ENCODE data around the gene NBPF1.
"Not testable (repeated sequence)": the region's sequence is repeated elsewhere in the genome, so short reads cannot be mapped to it uniquely, and the experiment has no call there.

NBPF1 gene

DNA sequence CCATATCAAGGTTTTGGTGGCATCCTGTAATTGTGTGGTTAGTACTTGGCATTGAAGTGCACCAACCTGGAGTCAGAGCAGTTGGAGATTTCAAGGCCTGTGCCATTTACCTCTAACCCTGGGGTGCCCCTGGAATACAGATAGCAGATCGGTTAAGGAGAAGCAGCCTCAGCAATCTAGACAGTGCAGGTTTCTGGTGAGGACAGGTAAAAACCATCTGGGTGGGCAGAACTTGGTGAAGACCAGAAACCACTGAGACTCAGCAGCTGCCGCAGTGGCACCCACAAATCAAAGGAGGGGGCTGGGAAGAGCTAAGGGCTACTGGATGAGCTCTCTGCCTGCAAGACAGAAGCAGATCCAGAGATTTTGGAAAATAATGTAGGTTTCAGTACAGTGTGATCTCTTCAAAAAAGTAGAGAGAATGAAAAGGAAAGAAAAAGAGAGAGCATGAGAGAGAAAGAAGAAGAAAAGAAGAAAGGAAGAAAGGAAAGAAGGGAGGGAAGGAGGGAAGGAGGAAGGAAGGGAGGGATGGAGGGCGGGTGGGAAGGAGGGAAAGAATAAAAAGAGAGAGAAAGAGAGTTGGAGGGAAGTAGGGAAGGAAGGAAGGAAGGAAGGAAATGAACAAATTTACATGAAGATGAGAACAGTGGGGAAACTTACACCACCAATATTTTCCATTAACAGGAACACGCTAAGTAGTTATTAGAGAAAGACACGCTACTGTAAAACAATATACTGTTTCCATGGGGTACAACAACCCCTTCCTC, 6.5 kb downstream of the NBPF1 start:
- DNase-seq (ENCODE audit: low spot score): not testable (repeated sequence)

DNA sequence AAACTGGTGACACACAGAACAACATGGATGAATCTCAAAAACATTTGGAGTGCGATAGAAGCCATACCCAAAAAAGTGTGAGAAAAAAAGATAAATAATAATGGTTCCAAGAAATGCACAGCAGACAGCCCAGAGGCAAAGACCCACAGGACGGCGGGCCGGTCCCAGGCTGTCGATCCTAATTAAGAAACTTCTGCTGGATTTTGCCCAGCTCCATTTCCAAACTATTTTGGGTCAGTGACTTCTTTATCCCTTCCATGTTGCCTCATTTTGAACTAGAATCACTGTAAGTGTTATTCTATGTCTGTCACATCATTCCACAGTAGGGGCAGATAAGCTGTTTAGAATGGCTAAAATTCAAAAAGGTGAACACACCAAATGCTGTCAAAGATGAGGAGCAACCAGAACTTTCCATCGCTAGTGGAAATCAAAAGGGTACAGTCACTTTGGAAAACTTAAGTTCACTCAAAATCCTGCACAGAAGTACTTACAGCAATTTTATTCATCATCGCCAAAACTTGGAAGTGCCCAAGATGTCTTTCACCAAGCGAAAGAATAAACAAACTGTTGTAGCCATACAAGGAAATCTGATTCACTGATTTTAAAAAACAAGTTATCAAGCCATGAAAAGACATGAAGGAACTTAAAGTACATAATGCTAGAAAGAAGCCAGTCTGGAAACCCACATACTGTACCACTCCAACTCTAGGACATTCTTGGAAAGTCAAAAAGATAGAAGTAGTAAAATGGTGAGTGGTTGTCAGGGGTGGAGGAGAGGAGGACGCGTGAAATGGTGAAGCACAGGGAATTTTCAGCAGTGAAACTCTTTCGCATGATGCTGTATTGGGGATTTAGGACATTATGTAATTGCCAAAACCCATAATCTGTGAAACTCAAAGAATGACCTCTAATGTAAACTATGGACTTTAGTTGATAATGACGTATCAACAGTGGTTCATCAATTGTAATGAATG, 7.5 kb downstream of the NBPF1 start:
- 100% methylated on average over 2 of the region's 12 CpGs; no CpG with 5 or more reads in 1 of the 2 donors for WGBS, 2 donors (ENCODE audit: extremely low coverage in 2 of 2, insufficient read length in 2 of 2, insufficient replicate concordance in 1 of 2)
- Histone ChIP-seq H2BK15ac (ENCODE audit: low read length) (no peak overlapping the region), H2AK5ac (ENCODE audit: low read depth, low read length) (no peak overlapping the region), H3K27me3 (ENCODE audit: control insufficient read depth in 3 of 3, insufficient read depth in 3 of 3, low read depth in 1 of 3, low read length in 3 of 3) (no peaks in the 10 kb centered on the region), H2BK120ac (ENCODE audit: low read depth, low read length) (no peak overlapping the region), H2BK12ac (ENCODE audit: low read length) (no peak overlapping the region), H3K4ac (ENCODE audit: low read length) (no peak overlapping the region), H3K79me1 (ENCODE audit: low read depth, low read length) (no peaks in the 10 kb centered on the region), H3K18ac (ENCODE audit: low read length) (no peak overlapping the region), H4K8ac (ENCODE audit: low read depth, low read length) (no peak overlapping the region), H3K23ac (ENCODE audit: low read depth, low read length, poor library complexity) (no peak overlapping the region), H3K4me2 (ENCODE audit: insufficient read depth, low read length, poor library complexity, severe bottlenecking) (no peak overlapping the region), H4K91ac (ENCODE audit: low read depth, low read length, poor library complexity) (no peak overlapping the region), H2AFZ (ENCODE audit: low read length) (no peak overlapping the region), H3K9ac (ENCODE audit: low read depth, low read length, poor library complexity) (no peak overlapping the region), H3K9me3 (replicated peaks in 1 of 2; ENCODE audit: control insufficient read depth in 2 of 2, insufficient read depth in 1 of 2, low read depth in 1 of 2, low read length in 2 of 2) (no peaks in the 10 kb centered on the region), H3K27ac (replicated peaks; ENCODE audit: low read length) (no peak overlapping the region), H3K4me3 (ENCODE audit: low read length in 2 of 2) (no peak overlapping the region), H2BK5ac (ENCODE audit: low read length) (no peak overlapping the region), H3K36me3 (replicated peaks in 1 of 2; ENCODE audit: control insufficient read depth in 2 of 2, insufficient read depth in 2 of 2, low read length in 2 of 2) (peaks cover 22 to 47% of the 10 kb centered on the region in 2 donors), H3K4me1 (ENCODE audit: control insufficient read depth in 2 of 2, insufficient read depth in 1 of 2, low read depth in 1 of 2, low read length in 2 of 2) (no peaks in the 10 kb centered on the region), H3K14ac (ENCODE audit: low read length) (no peak overlapping the region)
- no peak for DNase-seq (ENCODE audit: low spot score)

More for the DNA sequence above, 6.5 kb downstream of the NBPF1 start:
- not testable (repeated sequence) for H3K9me3 ChIP-seq (replicated peaks in 1 of 2; ENCODE audit: control insufficient read depth in 2 of 2, insufficient read depth in 1 of 2, low read depth in 1 of 2, low read length in 2 of 2); H2BK5ac ChIP-seq (ENCODE audit: low read length); H3K4me2 ChIP-seq (ENCODE audit: insufficient read depth, low read length, poor library complexity, severe bottlenecking); H3K27ac ChIP-seq (replicated peaks; ENCODE audit: low read length); H4K91ac ChIP-seq (ENCODE audit: low read depth, low read length, poor library complexity); H3K23ac ChIP-seq (ENCODE audit: low read depth, low read length, poor library complexity); H3K18ac ChIP-seq (ENCODE audit: low read length); H3K4ac ChIP-seq (ENCODE audit: low read length); H2BK120ac ChIP-seq (ENCODE audit: low read depth, low read length); H2BK12ac ChIP-seq (ENCODE audit: low read length); H3K27me3 ChIP-seq (ENCODE audit: control insufficient read depth in 3 of 3, insufficient read depth in 3 of 3, low read depth in 1 of 3, low read length in 3 of 3); H3K4me1 ChIP-seq (ENCODE audit: control insufficient read depth in 2 of 2, insufficient read depth in 1 of 2, low read depth in 1 of 2, low read length in 2 of 2); H2BK15ac ChIP-seq (ENCODE audit: low read length); H3K79me1 ChIP-seq (ENCODE audit: low read depth, low read length); H3K9ac ChIP-seq (ENCODE audit: low read depth, low read length, poor library complexity); H3K14ac ChIP-seq (ENCODE audit: low read length); H2AFZ ChIP-seq (ENCODE audit: low read length); H2AK5ac ChIP-seq (ENCODE audit: low read depth, low read length); H3K4me3 ChIP-seq (ENCODE audit: low read length in 2 of 2); H4K8ac ChIP-seq (ENCODE audit: low read depth, low read length)
- 98 to 100% methylated on average over 1 of the region's 5 CpGs for WGBS, 2 donors (ENCODE audit: extremely low coverage in 2 of 2, insufficient read length in 2 of 2, insufficient replicate concordance in 1 of 2)
- H3K36me3 ChIP-seq (replicated peaks in 1 of 2; ENCODE audit: control insufficient read depth in 2 of 2, insufficient read depth in 2 of 2, low read length in 2 of 2): peaks cover 22 to 47% of the 10 kb centered on the region in 2 donors

DNA sequence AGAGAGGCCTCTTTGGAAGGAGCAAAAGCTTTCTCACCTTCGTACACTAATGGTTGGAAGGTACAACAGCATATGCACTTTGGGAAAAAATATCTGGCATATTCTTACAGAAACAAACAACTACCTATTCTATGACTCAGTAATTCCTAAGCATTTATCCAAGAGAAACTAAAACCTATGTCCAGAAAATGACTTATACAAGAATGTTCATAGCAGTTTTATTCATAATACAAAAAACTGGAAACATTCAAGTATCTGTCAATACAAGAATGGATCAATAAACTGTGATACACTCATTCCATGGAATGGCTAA, 8.2 kb downstream of the NBPF1 start:
- DNase-seq (ENCODE audit: low spot score): no peak
- H3K27ac ChIP-seq (replicated peaks; ENCODE audit: low read length): no peak overlapping the region

More for the DNA sequence above, 8.2 kb downstream of the NBPF1 start:
- H3K18ac ChIP-seq (ENCODE audit: low read length): no peak overlapping the region
- no peak overlapping the region for H4K8ac ChIP-seq (ENCODE audit: low read depth, low read length)
- H3K14ac ChIP-seq (ENCODE audit: low read length): no peak overlapping the region
- H2AK5ac ChIP-seq (ENCODE audit: low read depth, low read length): no peak overlapping the region
- H2BK5ac ChIP-seq (ENCODE audit: low read length): no peak overlapping the region
- H3K23ac ChIP-seq (ENCODE audit: low read depth, low read length, poor library complexity): no peak overlapping the region
- no peak overlapping the region for H3K9ac ChIP-seq (ENCODE audit: low read depth, low read length, poor library complexity)
- no peaks in the 10 kb centered on the region for H3K79me1 ChIP-seq (ENCODE audit: low read depth, low read length)
- no peak overlapping the region for H3K4me2 ChIP-seq (ENCODE audit: insufficient read depth, low read length, poor library complexity, severe bottlenecking)
- no CpG with 5 or more reads among the region's 1 CpG for WGBS, 2 donors (ENCODE audit: extremely low coverage in 2 of 2, insufficient read length in 2 of 2, insufficient replicate concordance in 1 of 2)
- H3K9me3 ChIP-seq (replicated peaks in 1 of 2; ENCODE audit: control insufficient read depth in 2 of 2, insufficient read depth in 1 of 2, low read depth in 1 of 2, low read length in 2 of 2): no peaks in the 10 kb centered on the region
- H2BK120ac ChIP-seq (ENCODE audit: low read depth, low read length): no peak overlapping the region
- H3K4me3 ChIP-seq (ENCODE audit: low read length in 2 of 2): no peak overlapping the region
- no peak overlapping the region for H2AFZ ChIP-seq (ENCODE audit: low read length)
- no peak overlapping the region for H2BK15ac ChIP-seq (ENCODE audit: low read length)
- H4K91ac ChIP-seq (ENCODE audit: low read depth, low read length, poor library complexity): no peak overlapping the region
- peaks cover 22 to 47% of the 10 kb centered on the region in 2 donors for H3K36me3 ChIP-seq (replicated peaks in 1 of 2; ENCODE audit: control insufficient read depth in 2 of 2, insufficient read depth in 2 of 2, low read length in 2 of 2)
- no peaks in the 10 kb centered on the region for H3K4me1 ChIP-seq (ENCODE audit: control insufficient read depth in 2 of 2, insufficient read depth in 1 of 2, low read depth in 1 of 2, low read length in 2 of 2)
- no peak overlapping the region for H3K4ac ChIP-seq (ENCODE audit: low read length)
- no peak overlapping the region for H2BK12ac ChIP-seq (ENCODE audit: low read length)
- no peaks in the 10 kb centered on the region for H3K27me3 ChIP-seq (ENCODE audit: control insufficient read depth in 3 of 3, insufficient read depth in 3 of 3, low read depth in 1 of 3, low read length in 3 of 3)

All from neuronal stem cell (in vitro differentiated cells).